HG03064 (cell line): ENCODE data around the gene KCNG2.

Source experiments
- ATAC-seq: cut with Tn5 transposase; IDR thresholded peaks from one replicate; pipeline ENCODE4 v1.9.1; 2021; ENCODE audit warnings: low read depth; ENCODE audit not compliant: unreplicated experiment

KCNG2 gene

DNA sequence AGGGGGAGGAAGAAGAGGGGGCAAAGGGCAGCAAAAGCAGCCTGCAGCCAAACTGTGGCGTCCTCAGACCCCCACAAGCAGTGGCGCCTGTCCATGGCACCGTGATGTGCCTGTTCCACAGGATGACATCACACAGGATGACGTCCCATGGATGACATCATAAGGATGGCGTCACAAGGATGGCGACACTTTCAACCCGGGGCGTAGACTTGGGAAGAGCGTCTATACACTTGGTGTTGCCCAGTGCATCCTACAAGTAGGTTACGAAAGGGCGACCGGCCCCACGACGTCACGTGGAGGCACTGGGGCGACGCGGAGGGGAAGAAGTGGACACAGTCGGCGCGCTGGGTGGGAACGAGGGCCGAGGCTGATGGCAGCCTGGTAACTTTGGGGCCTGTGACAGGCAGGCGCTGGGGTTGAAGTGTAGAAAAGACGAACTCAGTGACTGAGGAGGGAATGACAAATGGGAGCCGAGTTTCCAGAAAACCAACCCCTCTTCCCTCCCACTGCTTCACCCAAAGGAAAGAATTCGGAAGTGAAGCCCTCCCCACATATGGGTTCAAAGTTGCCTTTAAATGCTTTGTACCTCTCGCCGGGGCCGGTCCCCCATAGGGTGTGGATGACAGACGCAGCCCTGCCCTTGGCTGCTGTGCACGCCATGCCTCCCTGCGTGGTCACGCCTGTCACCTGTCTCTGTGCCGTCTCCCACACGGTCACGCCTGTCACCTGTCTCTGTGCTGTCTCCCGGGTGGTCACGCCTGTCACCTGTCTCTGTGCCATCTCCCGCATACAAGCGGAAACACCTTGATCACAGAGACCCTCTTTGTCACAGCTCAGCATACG, 13.4 kb upstream of the KCNG2 start:
- ATAC-seq: no peak

GRCh38 chr18:79784965-79785770, 12.6 kb upstream of the KCNG2 start:
- no peak for ATAC-seq

- no peak for ATAC-seq
Measured at GRCh38 chr18:79785831-79786230, 11.9 kb upstream of the KCNG2 start.

- ATAC-seq: no peak
Measured at GRCh38 chr18:79786304-79786703, 11.4 kb upstream of the KCNG2 start.

- no peak for ATAC-seq
Measured at GRCh38 chr18:79786786-79787526, 10.8 kb upstream of the KCNG2 start.

DNA sequence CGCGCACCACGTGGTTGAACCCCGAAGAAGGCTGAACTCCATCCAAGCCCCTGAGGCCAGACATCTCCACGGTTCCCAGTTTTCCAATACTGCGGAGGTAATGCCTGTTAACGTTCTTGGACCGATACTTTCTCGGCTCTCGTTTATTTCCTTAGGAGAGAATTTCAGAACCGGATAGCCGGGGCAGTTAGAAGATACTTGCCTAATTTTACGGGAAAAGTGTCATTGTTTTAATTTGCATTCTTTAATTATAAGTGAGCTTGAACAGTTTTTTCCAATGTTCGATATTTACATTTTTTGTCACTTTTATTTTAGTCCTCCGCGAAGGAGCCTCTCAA, 10.2 kb upstream of the KCNG2 start:
- no peak for ATAC-seq

GRCh38 chr18:79787865-79788733, 9.6 kb upstream of the KCNG2 start:
- ATAC-seq: no peak

DNA sequence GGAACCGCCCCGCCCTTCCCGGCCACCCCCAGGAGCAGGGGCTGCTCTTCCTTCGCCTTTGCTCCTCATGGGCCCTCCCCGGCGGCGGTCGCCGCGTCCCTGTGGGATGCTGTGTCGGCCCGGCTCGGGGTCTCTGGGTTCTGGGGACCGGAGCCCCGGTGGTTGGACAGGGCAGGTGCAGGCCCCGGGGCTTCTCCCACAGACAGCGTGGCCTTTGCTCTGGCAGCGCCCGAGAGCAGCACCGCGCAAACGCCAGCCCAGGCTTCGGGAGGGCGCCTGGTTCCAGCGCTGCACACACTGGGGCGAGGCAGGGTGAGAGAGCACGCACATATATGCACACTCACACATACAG, 9.0 kb upstream of the KCNG2 start:
- no peak for ATAC-seq

GRCh38 chr18:79789091-79789891, 8.4 kb upstream of the KCNG2 start:
- ATAC-seq: no peak

DNA sequence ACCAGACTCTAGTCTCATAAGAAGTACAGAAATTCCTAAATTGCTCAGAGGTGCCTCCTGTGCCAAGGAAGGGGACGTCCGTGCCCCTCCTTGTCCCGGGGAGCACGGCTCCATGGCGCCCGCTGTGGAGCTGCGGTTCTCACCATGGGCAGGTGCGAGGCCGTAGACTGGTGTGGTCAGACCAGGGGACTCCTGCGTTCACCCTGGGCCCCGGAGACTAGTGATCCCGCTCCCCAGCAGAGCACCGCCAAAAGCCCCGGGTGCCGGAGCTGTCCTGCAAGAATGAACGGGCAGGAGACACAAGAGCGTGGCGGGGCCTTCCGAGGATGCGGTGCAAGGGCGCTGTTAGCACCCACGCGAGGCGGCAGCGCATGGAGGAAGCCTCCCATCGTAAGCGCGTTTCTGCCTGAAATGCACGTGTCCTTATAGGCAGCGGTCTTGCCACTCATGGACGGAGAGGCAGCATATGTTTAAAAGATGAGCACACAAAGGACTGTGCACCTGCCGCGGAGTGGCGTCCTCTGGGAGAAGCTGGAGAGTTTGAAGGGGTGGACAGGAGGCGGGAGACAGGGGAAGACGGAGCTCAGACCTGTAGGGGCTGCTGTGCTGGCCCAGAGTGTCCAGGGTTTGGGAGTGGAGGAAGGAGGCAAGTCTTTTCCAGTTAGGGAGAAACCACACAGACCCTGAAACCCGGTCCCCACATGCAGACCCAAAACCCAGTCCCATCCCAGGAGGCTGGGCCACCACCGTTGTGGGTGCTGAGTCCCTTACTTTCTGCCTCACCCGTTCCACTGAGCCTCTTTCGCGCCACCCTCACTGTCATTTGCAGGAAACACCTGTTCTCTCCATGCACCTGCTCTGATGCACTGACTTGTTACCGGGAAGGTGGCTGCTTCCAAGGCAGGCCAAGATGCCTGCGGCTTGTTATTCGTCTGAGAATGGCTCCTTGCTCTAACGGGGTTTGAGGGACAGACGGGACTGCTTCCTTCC, 7.5 kb upstream of the KCNG2 start:
- no peak for ATAC-seq

GRCh38 chr18:79790996-79791972, 6.5 kb upstream of the KCNG2 start:
- ATAC-seq: no peak

GRCh38 chr18:79792096-79792987, 5.4 kb upstream of the KCNG2 start:
- ATAC-seq: no peak

DNA sequence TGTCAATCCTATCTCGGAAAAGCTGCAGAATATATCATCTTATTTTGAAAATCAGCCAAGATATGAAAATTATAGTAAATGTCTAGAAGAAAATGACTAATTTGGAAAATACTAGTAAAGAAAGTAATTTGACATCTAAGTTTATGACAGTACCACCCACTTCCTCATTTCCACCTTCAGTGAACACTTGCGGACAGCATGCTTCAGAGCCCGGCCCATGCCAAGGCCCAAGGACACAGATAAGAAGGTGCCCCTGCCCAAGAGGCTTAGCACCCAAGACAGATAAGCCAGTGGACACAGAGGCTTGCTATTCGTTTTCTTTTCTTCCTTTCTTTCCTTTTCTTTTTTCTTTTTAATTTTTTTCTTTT, 4.8 kb upstream of the KCNG2 start:
- no peak for ATAC-seq

DNA sequence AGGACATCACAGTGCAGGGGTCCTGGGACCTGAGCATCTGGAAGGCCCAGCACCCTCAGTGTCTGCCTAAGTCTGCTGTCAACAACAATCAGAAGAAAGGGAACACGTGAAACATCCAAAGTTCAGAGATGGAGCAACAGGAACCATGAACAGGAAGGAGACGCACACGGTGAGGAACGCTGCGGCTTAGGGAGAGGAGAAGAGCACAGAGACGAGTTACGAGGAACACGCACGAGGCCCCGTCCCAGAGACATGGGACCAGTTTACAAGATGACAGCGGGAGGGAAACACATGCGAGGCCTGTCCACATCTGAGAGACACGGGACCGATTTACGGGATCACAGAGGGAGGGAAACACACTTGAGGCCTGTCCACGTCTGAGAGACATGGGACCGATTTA, 2.9 kb upstream of the KCNG2 start:
- no peak for ATAC-seq

- ATAC-seq: no peak
Measured at GRCh38 chr18:79795446-79795845, 2.3 kb upstream of the KCNG2 start.

GRCh38 chr18:79796016-79796415, 1.7 kb upstream of the KCNG2 start:
- ATAC-seq: no peak
